Measurements from ENCODE around the gene DEFB114. TPM values are rescaled to one million over a fixed set of nuclear protein-coding genes. Genes with fewer than 3 reads are reported as not detected.

The DEFB114 gene
- polyA plus RNA-seq = not detected in 2 replicates

GRCh38 chr6:49964064-49964463 lies at the start of gene DEFB114:
Gene DEFB114 (minus strand): TSS chr6:49964164. CDS start chr6:49964105, 59 bp downstream.

DNA sequence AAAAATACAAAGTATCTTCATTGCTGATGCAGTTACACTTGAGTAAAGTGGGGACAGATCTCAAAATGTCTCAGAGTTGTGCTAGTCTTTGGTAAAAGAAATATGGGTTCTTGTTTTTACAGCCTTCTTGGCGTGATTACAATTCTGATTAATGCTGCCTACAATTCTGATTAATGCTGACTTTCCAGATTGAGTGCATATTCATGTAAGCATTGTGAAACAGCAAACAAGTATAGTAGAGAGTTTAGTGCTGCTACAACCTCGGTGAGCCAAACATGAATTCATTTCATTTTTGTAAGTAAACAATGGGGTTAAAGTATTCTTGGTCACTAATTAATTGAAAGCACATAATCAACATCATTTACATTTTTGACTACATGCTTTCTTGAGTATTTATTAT lies 5.6 kb upstream of the DEFB114 start, which contains the start of gene DEFB113:
DEFB113 (minus strand) TSS at position 21 of the 400 bp plus-strand sequence; CDS start at position 21, 0 bp downstream.

Other genes starting within 250 kb of the DEFB114 start
- not detected in 2 replicates for gene CRISP3, start 219.8 kb downstream of the DEFB114 start, polyA plus RNA-seq
- gene PGK2, start 176.9 kb downstream of the DEFB114 start, polyA plus RNA-seq = not detected in 2 replicates
- gene CRISP1, start 97.6 kb downstream of the DEFB114 start, polyA plus RNA-seq = not detected in 2 replicates
- not detected in 2 replicates for gene DEFB113, start 5.5 kb upstream of the DEFB114 start, polyA plus RNA-seq
- gene DEFB110, start 57.8 kb upstream of the DEFB114 start, polyA plus RNA-seq = not detected in 2 replicates
- gene DEFB112, start 85.8 kb upstream of the DEFB114 start, polyA plus RNA-seq = not detected in 2 replicates

Measured in Purkinje cell (primary cell).